Middle frontal gyrus (tissue), 1 donor: ENCODE data around the gene TMEM255B.
"Not testable (repeated sequence)": the region's sequence is repeated elsewhere in the genome, so short reads cannot be mapped to it uniquely, and the experiment has no call there.

Experiments used
- DNase-seq: peaks from one replicate; pipeline ENCODE4 v3.0.0-alpha.2; 2015; ENCODE audit warnings: low spot score; ENCODE audit errors: extremely low spot score

Gene TMEM255B

DNA sequence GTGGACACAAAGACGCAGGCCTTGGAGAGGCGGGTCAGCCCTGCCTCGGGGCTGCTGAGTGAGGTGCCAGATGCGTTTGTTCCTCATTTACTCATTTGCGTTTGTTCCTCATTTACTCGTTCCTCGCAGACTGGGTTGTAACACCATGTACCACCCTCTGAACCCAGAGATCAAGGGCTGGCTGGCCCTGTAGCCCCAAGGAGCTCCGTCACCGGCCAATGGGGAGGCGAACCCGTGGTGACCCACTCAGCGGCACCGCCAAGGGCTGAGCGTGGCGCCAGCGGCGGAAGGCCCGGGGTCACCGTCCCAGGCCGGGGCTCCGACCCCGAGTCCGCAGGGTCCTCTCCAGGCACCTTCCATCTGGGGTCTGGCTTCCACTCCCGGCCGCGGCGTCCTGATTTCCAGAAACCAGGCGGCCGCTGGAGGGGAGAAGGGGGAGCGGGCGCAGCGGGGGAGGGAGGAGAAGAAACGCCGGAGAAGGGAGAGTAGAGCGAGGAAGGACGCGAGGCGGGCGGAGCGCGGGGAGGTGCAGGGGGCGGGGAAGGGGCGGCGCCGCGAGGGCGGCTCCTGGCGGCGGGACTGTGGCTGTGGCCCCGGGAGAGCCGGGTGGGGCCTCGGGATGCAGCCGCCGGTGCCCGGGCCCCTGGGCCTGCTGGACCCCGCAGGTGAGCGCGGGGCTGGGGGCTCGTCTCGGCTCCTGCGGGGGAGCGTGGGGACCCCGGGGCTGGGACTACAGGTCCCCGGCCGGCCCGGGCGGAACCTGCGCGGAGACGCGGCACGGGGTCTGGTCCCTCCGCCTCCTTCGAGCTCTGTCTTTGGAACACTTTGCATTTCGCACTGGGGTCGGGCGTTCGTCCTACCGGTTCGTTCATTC, at the start of gene TMEM255B:
TMEM255B (plus strand) TSS at position 576 of the 874 bp plus-strand sequence; CDS start at position 620, 44 bp downstream.
- DNase-seq: no peak

DNA sequence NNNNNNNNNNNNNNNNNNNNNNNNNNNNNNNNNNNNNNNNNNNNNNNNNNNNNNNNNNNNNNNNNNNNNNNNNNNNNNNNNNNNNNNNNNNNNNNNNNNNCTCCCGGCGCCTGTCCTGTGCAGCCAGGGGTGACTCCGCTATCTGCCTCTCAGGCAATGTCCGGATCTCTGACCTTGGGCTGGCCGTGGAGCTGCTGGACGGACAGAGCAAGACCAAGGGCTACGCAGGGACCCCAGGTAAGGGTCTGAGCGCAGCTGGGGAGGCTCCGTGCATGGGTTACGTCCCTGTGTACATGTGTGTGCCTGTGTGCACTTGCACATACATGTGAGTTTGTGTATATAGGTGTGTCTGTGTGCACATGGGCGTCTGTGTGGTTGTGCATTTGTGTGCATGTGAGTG, 36.1 kb upstream of the TMEM255B start:
- no peak for DNase-seq

- DNase-seq: no peak
Measured at GRCh38 chr13:113723410-113724015, 35.5 kb upstream of the TMEM255B start.

DNA sequence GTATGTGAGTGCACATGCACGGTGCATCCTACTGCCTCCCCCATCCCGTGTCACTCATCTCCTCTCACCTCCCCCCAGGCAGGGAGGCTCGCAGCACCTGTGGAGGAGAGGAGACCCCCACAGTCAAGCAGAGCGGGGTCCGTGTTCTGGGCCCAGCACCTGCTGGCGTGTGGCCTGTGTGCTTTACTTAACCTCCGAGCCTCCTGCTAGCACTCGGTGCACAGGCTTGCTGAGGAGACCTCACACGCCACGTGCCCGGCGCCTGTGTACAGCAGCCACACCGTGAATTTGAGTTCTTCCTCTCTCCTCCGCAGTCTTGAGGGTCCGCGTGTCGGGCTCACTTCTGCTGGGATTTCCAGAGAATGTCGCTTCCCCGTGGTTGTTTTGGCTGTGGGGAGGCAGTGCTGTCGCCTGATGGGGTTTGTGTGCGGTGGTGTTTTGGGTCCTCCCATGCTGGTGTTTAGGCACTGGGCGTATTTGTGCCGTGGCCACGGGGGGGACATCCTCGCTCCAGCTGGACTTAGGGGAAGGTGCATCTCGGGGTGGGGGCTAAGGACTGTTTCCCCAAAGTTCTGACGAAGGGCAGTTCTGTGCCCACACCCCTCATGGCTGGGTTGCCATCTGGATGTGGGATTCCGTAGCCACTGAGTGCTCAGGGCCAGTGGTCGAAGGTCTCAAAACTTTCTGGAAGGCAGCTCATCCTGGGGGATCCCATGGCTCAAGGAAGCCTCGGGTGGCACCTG, 34.8 kb upstream of the TMEM255B start:
- no peak for DNase-seq

GRCh38 chr13:113724780-113725315, 34.2 kb upstream of the TMEM255B start:
- DNase-seq: no peak

DNA sequence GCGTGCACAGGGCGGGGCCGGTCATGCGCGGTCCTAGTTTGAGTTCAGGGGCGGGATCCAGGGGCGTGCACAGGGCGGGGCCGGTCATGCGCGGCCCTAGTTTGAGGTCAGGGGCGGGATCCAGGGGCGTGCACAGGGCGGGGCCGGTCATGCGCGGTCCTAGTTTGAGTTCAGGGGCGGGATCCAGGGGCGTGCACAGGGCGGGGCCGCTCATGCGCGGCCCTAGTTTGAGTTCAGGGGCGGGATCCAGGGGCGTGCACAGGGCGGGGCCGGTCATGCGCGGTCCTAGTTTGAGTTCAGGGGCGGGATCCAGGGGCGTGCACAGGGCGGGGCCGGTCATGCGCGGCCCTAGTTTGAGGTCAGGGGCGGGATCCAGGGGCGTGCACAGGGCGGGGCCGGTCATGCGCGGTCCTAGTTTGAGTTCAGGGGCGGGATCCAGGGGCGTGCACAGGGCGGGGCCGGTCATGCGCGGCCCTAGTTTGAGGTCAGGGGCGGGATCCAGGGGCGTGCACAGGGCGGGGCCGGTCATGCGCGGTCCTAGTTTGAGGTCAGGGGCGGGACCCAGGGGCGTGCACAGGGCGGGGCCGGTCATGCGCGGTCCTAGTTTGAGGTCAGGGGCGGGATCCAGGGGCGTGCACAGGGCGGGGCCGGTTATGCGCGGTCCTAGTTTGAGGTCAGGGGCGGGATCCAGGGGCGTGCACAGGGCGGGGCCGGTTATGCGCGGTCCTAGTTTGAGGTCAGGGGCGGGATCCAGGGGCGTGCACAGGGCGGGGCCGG, 33.5 kb upstream of the TMEM255B start:
- DNase-seq: not testable (repeated sequence)

GRCh38 chr13:113726106-113726821, 32.8 kb upstream of the TMEM255B start:
- not testable (repeated sequence) for DNase-seq

GRCh38 chr13:113726961-113727411, 32.0 kb upstream of the TMEM255B start:
- DNase-seq: no peak

- DNase-seq: no peak
Measured at GRCh38 chr13:113728571-113729054, 30.4 kb upstream of the TMEM255B start.

DNA sequence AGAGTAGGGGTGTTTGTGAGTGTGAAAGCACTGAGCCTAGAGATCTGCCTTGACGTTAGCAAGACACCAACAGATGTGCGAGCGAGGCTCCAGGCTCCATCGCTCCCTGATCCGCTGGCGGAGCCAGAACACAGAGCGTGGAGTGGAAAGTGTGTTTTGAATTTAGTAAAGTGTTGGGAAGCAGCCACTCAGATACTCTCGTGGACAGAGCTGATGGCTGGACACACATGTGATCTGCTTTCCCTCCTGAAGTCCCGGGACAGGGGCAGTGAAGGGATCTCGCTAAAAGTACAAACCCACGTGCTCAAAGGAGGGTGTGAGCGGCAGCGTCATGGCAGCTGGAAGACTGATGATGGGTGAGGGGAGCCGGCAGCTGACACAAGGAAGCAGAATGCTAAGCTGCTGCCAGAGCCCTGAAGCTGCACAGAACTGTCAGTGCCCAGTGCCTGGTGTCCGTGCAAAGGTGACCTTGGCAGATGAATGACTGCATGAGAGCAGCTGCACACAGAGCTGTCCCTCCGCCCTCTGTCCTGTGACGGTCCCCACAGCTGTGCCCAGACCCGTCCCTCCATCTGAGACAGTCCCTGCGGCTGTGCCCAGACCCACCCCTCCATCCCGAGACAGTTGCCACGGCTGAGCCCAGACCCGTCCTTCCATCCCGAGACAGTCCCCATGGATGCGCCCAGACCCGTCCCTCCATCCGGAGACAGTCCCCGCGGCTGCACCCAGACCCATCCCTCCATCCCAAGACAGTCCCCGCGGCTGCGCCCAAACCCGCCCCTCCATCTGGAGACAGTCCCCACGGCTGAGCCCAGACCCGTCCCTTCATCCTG, 29.6 kb upstream of the TMEM255B start:
- no peak for DNase-seq

DNA sequence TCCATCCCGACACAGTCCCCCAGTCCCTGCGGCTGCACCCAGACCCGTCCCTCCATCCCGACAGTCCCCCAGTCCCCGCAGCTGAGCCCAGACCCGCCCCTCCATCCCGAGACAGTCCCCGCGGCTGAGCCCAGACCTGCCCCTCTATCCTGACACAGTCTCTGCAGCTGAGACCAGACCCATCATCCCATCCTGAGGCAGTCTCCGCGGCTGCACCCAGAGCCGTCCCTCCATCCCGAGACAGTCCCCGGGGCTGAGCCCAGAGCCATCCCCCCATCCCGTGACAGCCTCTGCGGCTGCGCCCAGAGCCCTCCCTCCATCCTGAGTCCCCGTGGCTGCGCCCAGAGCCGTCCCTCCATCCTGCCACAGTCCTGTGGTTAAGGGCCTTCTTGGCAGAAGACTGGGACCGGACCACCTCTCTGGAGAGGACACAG, 28.8 kb upstream of the TMEM255B start:
- no peak for DNase-seq

GRCh38 chr13:113730831-113731191, 28.2 kb upstream of the TMEM255B start:
- DNase-seq: no peak

GRCh38 chr13:113731192-113732175, 27.5 kb upstream of the TMEM255B start:
- no peak for DNase-seq

GRCh38 chr13:113732176-113732960, 26.7 kb upstream of the TMEM255B start:
- DNase-seq: no peak

DNA sequence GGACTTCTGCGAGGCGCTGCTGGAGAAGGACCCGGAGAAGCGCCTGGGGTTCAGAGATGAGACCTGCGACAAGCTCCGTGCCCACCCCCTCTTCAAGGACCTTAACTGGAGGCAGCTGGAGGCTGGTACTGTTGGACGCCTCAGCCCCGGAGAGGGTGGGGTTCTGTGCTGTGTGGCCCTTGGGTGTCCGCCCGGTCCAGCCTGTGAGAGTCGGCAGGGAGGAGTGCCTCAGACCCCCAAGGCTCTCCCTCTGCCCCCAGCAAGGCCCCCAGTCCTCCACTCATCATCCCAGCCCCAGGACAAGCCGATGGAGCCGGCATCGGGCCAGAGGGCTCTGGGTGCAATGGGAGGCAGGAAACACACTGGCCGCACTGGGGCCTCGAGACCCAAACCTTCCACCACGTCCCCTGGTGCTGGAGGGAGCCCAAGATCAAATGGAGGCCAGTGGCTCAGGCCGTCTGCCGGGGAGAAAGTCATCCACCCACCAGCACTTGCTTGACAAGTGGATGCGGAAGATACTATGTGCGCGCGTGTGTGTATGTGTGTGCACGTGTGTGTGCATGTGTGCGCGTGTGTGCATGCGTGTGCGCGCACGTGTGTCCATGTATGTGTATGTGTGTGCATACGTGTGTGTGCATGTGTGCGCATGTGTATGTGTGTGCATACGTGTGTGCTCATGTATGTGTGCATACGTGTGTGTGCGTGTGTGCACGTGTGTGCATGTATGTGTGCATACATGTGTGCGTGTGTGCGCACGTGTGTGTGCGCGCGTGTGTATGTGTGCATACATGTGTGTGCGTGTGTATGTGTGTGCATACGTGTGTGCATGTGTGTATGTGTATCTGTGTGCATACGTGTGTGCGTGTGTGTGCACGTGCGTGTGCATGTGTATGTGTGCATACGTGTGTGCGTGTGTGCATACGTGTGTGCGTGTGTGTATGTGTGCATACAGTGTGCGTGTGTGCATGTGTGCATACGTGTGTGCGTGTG, 25.8 kb upstream of the TMEM255B start:
- no peak for DNase-seq
